HG03571 (cell line): ENCODE measurements around the gene SH3D19.

Experiments used
- ATAC-seq: cut with Tn5 transposase; IDR thresholded peaks from one replicate; pipeline ENCODE4 v1.9.1; 2021; ENCODE audit not compliant: unreplicated experiment

Gene SH3D19

DNA sequence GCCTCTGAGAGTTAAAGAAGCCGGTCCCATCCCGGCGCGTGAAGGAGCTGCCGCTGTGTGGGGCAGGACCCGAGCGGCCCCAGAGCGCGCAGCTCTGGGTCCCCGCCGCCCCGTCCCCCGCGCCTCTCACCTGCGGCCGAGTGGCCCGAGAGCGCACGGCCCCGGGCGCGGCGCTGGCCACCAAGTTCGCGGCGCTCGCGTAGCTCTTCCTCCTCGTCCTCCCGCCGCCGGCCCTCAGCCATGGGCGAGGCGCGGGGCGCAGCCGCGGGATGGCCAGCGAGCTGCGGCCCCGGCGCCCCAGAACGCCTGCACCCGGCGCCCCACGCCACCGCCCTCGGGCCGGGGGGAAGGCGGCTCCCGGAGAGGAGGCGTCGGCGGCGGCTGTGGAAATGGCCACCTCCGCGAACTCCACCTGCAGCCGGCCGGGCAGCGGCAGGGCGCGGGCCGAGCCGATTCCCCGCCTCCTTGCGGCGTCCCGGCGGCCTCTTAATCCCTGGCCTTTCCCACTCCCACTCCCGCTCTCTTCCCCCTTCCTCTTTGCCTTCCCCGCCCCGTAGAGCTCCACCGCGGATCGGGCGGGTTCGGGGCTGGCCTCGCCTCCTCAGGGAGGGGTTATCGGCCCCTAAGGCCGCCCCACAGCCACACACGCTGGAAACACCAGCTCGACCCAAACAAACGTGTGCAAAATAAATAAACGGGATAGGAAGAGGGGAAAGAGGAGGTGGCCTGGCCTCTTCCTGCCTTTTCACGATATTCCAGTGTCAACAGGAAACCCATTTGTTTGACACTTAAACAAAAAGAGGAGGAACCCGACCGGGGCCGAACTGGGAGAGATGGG lies at the start of gene SH3D19:
Gene SH3D19 (minus strand): TSS at position 495 of the 838 bp plus-strand sequence. CDS start 253 bp downstream, at position 242.
- no peak for ATAC-seq

DNA sequence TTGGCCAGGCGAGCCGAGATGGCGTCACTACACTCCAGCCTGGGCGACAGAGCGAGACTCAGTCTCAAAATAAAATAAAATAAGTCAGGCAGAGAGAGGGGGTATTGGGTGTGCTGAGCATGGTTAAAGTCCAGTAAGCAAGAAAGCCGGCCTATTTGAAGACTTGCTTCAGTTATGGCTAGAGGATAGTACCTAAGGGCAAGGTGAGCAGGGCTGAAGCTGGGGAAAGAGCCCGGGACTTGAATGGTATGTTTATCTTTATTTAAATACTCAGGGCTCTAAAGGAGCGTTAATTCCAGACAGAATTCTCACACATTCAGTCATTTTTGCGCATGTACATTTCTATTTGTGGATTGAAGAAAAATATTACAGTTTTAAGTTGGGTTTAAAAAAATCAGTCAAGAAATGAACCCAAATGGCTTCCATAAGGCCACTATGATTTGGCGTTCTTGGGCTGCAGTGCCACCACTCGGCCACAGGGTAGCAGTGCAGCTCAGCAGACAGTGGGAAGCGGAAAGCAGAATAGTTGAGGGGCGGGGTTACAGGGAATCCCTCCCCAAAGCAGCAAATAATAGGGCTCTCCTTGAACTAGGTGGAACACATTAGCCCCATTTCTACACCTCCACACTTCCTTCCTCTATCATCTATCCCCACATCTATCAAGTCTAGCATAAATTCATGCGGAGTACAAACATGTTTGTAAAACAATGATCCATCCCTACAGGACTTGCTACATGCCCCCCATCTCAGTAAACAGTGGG lies 37.2 kb upstream of the SH3D19 start:
- peak; percentile 89 for ATAC-seq

DNA sequence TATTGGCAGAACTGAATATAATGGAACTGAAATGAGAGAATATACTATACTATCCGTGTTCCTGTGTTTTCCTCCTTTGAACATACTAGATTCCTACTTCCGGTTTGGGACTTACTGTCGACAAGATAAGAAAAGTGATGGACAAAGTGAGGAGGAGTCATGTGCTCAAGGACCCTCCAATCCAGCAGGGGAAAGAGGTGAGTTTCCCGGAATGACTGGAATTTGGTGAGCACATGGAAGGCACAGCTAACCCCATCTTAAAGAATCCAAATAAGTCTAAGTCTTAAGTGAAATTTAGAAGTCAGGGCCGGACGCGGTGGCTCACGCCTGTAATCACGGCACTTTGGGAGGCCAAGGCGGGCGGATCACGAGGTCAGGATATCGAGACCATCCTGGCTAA lies 36.6 kb upstream of the SH3D19 start:
- ATAC-seq: no peak

- no peak for ATAC-seq
Observed at GRCh38 chr4:151361126-151361525, 35.7 kb upstream of the SH3D19 start.

DNA sequence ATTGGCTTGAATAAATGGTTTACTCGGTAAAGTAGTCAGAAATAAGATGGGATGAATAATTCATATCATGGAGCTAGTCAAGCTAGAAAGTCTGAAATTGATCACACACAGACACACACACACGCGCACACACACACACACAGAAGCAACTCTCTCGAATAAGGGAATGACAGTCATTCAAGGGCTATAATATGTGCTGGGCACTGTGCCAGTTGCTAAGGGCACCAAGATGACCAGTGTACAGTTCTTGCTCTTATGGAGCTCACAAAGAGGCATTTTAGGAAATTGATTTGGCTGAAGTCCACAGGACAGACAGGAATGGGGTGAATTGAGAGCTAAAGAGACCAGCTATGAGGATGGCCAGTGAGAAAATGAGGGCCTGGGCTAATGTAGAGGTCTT lies 34.2 kb upstream of the SH3D19 start:
- no peak for ATAC-seq

DNA sequence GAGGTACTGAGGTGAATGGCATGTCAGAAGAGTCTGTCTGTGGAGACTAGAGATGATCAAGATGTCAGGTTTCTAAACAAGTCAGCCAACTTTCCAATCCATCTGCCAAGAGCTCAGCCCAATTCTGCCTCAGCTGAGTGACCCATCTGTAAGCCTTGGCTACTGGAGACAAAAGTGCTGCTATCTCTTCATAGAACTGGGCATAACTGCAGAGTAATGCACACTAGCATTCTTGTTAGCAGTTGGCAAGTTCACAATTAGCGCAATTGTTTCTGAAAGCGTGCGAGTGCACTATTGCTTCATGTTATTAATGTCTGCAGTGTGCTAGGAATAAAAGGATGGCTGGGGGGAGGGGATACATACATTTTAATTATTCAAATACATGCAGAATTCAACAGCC lies 32.9 kb upstream of the SH3D19 start:
- ATAC-seq: no peak

DNA sequence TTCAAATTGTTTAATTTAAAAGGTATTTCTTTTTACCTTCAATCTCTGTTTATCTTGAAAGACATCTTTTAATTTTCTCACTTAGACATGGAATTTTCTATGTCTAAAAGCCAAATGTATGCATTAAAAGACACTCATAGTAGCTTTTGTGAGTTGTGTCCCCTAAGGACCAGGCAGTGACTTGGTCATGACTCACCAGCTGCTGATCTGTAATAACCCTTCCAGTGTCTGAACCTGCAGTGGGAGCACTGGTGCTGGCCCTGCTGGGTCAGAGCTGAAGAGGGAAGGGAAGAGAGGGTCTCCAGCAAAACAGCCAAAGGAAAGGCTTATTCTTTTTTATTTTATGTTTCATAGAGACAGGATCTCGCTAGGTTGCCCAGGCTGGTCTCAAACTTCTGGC lies 31.1 kb upstream of the SH3D19 start:
- ATAC-seq: no peak

- no peak for ATAC-seq
Observed at GRCh38 chr4:151355155-151355554, 29.8 kb upstream of the SH3D19 start.

DNA sequence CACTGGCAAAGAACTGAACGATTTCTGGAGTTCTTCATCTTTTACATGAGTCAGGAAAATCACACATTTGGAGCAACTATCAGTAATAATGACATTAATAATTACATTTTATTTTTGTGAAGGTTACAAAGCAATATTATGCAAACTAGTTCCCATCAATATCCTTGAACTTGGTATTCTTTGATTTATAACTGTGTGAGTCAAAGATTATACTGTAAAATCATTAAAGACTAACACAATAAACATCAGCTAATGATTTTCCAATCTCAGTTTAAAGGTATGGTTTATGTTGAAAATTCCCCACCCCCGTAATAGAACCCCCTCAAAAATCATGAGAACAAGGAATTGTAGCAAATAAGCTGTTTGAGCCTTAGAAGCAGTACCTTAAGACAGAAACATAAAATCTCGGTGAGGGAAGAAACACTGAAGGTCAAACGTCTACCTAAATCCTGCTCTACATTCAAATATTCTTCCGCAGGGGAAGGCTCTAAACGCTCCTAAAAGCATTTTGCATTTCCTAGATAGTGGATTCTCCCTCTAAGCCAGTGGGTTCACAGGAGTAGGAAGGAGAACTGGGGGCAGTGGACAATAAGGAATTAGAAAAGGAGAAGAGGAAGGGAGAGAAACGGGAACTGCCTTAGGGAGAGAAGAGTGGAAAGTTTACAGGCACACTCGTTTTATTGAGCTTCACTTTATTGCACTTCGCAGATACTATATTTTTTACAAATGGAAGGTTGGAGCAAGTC lies 22.3 kb upstream of the SH3D19 start:
- ATAC-seq: no peak

- ATAC-seq: no peak
Observed at GRCh38 chr4:151344948-151345347, 19.5 kb upstream of the SH3D19 start.

GRCh38 chr4:151340751-151341385 lies 15.5 kb upstream of the SH3D19 start:
- no peak for ATAC-seq

DNA sequence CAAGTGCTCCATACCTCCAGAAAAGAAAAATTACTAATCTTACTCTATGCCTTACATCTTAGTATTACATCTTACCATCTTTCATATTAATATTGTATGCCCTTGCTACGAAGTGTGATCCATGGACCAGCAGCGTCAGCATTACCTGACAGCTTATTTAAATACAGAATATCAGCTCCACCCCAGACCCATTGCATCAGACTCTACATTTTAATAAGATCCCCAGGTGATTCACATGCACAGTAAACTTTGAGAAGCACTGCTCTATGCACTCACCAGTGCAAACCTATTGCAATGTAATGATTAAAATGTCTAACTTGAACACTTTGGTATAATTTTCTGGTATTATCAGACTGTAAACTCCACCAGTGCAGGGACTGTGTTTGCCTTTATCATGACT lies 14.1 kb upstream of the SH3D19 start:
- no peak for ATAC-seq

GRCh38 chr4:151331276-151332042 lies 6.1 kb upstream of the SH3D19 start:
- no peak for ATAC-seq

GRCh38 chr4:151329217-151330007 lies 4.0 kb upstream of the SH3D19 start:
- ATAC-seq: no peak

DNA sequence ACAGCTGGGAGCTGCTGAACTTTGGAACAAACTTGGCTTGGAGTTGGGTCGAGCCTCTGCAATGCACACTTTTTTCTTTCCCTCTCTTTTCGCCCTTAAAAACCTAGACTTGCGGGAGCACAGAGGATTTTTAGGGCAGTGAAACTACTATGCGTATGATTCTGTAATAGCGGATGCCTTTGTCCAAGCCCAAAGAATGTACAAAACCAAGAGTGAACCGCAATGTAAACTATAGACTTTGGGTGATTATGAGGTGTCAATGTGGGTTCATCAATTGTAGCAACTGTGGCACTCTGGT lies 493 bp upstream of the SH3D19 start:
- no peak for ATAC-seq

DNA sequence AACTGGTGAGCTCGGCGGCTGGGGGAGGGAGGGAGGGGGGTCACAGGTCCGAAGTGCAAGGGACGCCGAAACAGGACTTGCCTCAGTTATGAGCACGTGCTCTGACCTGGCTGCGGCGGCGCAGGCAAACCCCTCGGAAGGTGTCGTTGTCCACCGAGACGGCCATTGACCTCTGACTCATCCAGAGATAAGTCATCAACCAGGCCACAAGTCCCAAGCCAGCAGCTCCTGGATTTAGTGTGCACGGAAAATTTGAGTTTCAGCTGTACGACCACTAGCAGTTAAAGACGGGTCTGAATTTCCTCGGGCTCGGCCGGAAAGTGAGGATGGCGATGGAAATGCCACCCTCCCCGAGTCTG lies 674 bp downstream of the SH3D19 start:
- no peak for ATAC-seq

DNA sequence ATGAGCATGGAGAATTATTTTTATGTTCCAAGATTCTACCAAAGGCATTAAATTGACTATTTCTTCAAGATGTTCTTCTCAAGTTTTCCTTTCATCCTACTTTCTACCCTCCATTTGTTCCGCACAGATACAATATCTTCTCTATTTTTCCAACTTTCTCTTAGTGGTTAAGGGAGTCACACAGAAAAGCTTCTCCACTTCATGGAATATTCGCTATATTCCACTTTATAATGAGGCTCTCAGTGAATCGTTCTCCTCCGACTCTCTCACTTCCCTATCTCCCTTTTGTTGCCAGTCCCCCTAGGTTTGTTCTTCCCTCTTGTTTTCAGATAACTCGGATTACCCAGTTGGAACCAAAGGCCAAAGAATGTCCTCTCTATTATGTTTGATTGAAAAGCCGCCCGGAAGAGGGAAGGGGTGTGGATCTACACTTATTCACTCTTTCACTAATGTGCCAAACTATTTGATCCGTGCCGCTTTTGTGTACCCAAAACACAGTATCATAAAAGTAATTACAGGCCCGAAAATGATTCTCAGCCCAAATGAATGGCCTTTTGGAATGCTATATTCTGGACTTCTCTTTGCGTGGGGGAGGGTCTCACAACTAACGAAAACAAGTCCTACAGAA lies 1.2 kb downstream of the SH3D19 start:
- ATAC-seq: no peak

DNA sequence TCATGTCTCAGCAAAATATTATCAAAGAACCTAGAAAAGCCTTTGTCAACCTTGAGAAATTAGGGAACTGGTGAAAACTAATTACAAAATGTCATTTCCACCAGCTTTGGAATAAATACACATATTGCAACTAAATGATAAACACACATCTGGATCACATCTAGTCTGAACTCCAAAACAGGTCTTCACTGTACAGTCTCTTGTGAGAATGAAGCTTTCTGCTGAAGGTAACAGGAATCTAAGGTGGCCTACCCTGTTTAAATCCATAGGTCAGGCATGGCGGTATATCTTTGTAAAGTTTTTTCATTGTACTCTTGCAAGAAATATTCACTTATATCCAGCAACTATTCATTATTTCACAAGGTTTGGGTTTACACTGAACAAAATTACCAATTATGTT lies 1.7 kb downstream of the SH3D19 start:
- no peak for ATAC-seq

- no peak for ATAC-seq
Observed at GRCh38 chr4:151322570-151322969, 2.8 kb downstream of the SH3D19 start.
